GM18951 (cell line): ENCODE measurements around the gene ALDH4A1.
"Not testable (repeated sequence)": the region's sequence is repeated elsewhere in the genome, so short reads cannot be mapped to it uniquely, and the experiment has no call there.

Source experiments
- POLR2A ChIP-seq: IDR thresholded peaks from 4 replicates; pipeline ENCODE4 v1.6.1; 2011; ENCODE audit warnings: mild to moderate bottlenecking; ENCODE audit not compliant: insufficient read length, insufficient read depth; ENCODE audit errors: extremely low read depth
- in situ Hi-C: fragments of 300-500 bp; cut with MboI; formaldehyde crosslinking; loops from one replicate; pipeline ENCODE4 v1.12.0; 2022; ENCODE audit warnings: low sequenced_read_pairs, mixed read lengths, inconsistent platforms; ENCODE audit not compliant: unreplicated experiment

ALDH4A1 gene

GRCh38 chr1:18893120-18893519 lies 9.2 kb downstream of the ALDH4A1 start:
- in situ Hi-C loops, result no loop called here
- TF ChIP-seq POLR2A, result no peak

GRCh38 chr1:18891858-18892257 lies 10.5 kb downstream of the ALDH4A1 start:
- in situ Hi-C loops, result not testable (repeated sequence)

DNA sequence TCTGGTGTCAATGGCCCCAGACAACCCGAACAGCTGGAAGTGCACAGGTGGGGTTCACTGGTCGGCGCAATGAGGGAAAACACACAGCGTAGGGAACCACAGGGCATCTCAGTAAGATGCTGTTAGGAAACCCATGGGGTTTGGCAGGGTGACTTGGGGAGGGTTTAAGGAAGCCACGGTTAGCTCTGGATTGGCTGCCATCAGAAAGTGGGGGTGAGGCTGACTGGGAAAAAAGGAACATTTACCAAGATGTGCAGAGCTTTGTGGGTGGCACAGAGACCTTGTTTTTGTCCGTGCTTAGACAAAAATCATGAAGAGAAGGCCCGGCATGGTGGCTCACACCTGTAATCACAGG lies 11.0 kb downstream of the ALDH4A1 start:
- no peak for TF ChIP-seq POLR2A
- in situ Hi-C loops, result no loop called here

- in situ Hi-C loops, result no loop called here
- no peak for TF ChIP-seq POLR2A
These were observed 11.5 kb downstream of the ALDH4A1 start for GRCh38 chr1:18890706-18891425.

GRCh38 chr1:18886003-18886335 lies 16.4 kb downstream of the ALDH4A1 start:
- in situ Hi-C loops, result no loop called here
- TF ChIP-seq POLR2A, result no peak

GRCh38 chr1:18885311-18886002 lies 16.9 kb downstream of the ALDH4A1 start:
- no peak for TF ChIP-seq POLR2A
- in situ Hi-C loops, result no loop called here

- TF ChIP-seq POLR2A, result no peak
- in situ Hi-C loops, result no loop called here
These were observed 17.6 kb downstream of the ALDH4A1 start for GRCh38 chr1:18884727-18885126.

DNA sequence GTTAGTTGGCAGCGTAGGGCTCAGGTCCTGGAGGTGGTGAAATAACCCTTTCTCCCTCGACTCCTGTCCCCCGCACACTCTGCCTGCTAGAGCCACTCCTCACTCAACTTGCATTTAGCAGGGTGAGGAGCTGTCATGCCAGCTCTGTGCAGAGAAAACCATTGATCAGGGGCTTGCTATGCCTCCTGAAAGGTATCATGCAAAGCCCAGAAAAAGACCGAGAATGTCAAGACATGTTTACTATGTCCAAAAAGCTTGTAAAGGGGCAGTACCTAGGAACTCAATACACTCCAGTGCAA lies 18.0 kb downstream of the ALDH4A1 start:
- no peak for TF ChIP-seq POLR2A
- in situ Hi-C loops, result no loop called here

- in situ Hi-C loops, result no loop called here
- TF ChIP-seq POLR2A, result no peak
These were observed 18.5 kb downstream of the ALDH4A1 start for GRCh38 chr1:18883636-18884418.

DNA sequence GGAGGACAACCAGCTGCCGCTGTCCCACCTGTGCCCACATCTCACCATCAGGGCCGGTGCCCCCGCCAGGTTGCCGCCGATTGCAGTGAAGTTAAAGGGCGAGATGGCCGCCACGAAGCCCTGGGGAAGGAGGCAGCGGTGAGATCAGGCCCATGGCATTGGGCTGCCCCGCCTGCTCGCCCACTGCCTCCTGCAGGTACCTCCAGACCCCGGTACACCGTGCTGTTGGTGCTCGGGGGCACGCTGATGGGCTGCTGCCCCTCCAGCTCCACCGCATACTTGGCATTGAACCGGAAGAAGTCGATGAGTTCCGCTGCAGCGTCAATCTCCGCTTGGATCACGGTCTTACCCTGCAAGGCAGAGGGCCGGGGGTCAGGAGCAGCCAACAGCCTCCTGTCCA lies 19.3 kb downstream of the ALDH4A1 start:
- no peak for TF ChIP-seq POLR2A
- in situ Hi-C loops, result no loop called here

DNA sequence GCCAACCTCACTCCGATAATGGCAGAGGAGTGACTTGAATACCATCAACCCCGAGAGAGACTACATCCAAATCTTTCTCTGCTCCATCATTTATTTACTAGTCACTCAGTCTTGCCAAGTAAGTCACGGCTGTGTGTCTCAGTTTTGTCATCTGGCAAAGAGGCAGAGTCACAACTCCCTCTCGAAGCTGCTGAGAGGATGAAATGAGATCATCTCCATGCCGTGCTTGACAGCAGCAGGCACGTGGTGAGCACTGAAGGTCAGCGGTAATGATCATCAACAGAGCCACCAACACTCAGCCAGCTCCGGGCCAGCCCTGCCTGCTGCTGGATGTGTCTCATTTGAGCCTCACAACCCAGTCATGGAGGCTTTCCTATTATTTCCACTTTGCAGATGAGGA lies 19.9 kb downstream of the ALDH4A1 start:
- TF ChIP-seq POLR2A, result no peak
- in situ Hi-C loops, result no loop called here

DNA sequence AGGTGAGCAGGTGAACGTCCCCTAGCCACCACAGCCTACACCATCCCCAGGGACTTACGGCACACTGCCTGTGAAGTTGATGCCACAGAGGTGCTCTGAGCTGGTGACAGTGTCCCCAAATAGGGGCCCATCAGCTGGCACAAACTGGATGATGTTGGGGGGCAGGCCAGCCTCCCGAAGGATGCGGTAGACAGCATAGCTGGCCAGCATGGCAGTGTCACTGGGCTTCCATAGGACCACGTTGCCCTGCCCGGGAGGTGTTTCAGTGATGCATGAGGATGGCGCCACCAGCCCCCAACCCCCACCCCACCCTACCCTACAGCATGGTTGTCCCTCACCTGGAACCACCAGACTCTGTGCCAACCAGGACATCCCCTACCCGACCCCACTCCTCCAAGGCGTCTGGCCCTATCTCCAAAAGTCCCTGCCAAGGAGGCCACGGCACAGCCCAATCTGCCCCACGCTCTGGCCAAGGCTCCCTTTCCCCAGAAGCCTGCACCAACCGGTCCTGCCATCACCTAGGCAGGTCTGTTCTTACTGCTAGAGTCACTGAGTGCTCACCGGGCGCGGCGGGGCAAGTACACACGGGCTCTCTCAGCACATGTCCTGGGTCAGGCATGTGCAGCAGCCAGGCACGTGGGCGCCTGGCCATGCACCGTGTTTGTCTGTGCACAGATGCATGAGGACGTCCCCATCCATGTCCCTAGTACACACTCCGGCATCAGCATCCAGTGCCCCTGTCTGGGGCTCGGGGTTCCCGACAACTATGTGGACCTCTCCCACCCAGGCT lies 20.5 kb downstream of the ALDH4A1 start:
- no peak for TF ChIP-seq POLR2A
- in situ Hi-C loops, result no loop called here

DNA sequence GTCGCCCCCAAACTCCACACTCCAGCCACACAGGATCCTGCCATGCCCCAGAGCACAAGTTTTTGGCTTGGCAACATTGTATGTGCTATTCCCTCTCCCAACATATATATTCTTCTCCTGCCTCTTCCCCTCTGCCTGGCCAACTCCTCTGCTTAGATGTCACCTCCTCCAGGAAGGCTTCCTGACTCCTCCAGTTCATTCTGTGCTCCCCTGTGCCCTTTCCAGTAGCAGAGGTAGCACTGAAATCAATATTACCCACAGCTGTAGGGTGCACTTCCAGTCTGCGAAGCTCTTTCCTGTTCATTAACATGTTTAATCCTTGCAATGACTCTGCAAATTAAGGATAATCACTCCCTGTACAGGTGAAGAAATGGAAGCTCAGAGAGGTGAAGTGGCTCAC lies 21.2 kb downstream of the ALDH4A1 start:
- in situ Hi-C loops, result no loop called here

More for the DNA sequence above, 21.2 kb downstream of the ALDH4A1 start:
- TF ChIP-seq POLR2A, result no peak
